SK-N-SH (cell line): ENCODE data around the gene ZNF3.

Experiments used
- CTCF ChIP-seq: fragments of 200-600 bp; sonication (generic); IDR thresholded peaks from 2 replicates; pipeline ENCODE4 v1.6.1; 2017; ENCODE audit warnings: antibody characterized with exemption, mild to moderate bottlenecking, moderate library complexity
- MXI1 ChIP-seq: IDR thresholded peaks from 2 replicates; pipeline ENCODE4 v1.6.1; 2012; ENCODE audit warnings: mild to moderate bottlenecking, low read depth, low read length, improper control_type of control experiment
- POLR2AphosphoS5 ChIP-seq: IDR thresholded peaks from 2 replicates; pipeline ENCODE4 v1.6.1; 2012; ENCODE audit warnings: low read depth, low read length
- RAD21 ChIP-seq: IDR thresholded peaks from 2 replicates; pipeline ENCODE4 v1.6.1; 2012; ENCODE audit warnings: mild to moderate bottlenecking, low read length
- SIN3A ChIP-seq: IDR thresholded peaks from 2 replicates; pipeline ENCODE4 v1.6.1; 2012; ENCODE audit warnings: low read depth, mild to moderate bottlenecking, low read length, moderate library complexity, borderline replicate concordance
- SMC3 ChIP-seq: IDR thresholded peaks from 2 replicates; pipeline ENCODE4 v1.6.1; 2012; ENCODE audit warnings: low read depth, low read length, improper control_type of control experiment
- TF ChIP-seq, protein P1 (sequence below): IDR thresholded peaks from 2 replicates; pipeline ENCODE4 v1.4.0; 2012; ENCODE audit warnings: low read depth

- TF ChIP-seq SIN3A: no peak
- no peak for TF ChIP-seq CTCF
- TF ChIP-seq, protein P1, sequence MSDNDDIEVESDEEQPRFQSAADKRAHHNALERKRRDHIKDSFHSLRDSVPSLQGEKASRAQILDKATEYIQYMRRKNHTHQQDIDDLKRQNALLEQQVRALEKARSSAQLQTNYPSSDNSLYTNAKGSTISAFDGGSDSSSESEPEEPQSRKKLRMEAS: no peak
- TF ChIP-seq MXI1: no peak
- no peak for TF ChIP-seq RAD21
- TF ChIP-seq SMC3: no peak
- no peak for TF ChIP-seq POLR2AphosphoS5
Measured at GRCh38 chr7:100106633-100107032, 25.1 kb upstream of the ZNF3 start.
